ENCODE data around the gene COX6A2.

The COX6A2 gene

DNA sequence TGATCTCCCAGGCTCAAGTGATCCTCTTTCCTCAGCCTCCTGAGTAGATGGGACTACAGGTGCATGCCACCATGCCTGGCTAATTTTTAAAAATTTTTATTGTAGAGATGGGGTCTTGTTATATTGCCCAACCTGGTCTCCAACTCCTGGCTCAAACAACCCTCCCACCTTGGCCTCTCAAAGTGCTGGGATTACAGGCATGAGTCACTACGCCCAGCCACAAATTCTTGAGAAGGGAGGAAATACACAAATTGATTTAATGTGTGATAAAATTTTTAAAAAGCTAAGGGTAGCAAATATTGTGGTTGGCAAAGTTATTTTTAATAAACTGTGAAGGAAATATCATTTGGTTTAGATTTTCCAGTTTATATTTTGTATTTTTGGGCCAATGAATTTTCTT is 25.5 kb downstream of the COX6A2 start:
- no peaks in the 10 kb centered on the region for H3K36me3 ChIP-seq (ENCODE audit: insufficient read depth, low read length)
- H3K9me3 ChIP-seq (ENCODE audit: low read depth, low read length): no peaks in the 10 kb centered on the region
- TF ChIP-seq POLR2AphosphoS5 (IDR thresholded peaks at IDR 0.05; ENCODE audit: borderline replicate concordance, low read depth, low read length) (no peak), FOXP2 (optimal IDR thresholded peaks at IDR 0.05; ENCODE audit: control extremely low read depth, extremely low read length, insufficient read depth) (no peak), EZH2 (IDR thresholded peaks at IDR 0.05) (no peak)
- no peak overlapping the region for H3K9ac ChIP-seq (ENCODE audit: insufficient read length)
- H3K27ac ChIP-seq: no peak overlapping the region
- H3K4me3 ChIP-seq: no peak overlapping the region
- no peak for DNase-seq (ENCODE audit: low read depth, low spot score)

DNA sequence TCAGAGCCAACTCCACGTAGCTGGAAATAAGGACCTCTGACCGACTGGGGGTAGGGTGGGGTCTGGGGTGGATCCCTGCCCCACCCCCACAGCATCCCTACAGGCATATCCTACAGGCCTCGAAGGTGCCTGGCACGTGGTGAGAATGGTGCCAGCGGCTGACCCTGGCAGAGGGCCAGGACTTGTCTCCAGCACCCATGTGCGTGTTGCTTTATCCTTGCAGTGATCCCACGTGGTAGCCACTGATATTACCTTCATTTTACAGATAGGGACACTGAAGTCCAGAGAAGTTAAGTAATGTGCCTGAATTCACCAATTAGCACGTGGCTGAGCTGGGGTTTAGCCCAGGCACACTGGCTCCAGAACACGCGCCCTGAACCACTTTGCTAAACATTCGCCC is 26.7 kb downstream of the COX6A2 start:
- H3K27ac ChIP-seq: no peak overlapping the region
- no peaks in the 10 kb centered on the region for H3K9me3 ChIP-seq (ENCODE audit: low read depth, low read length)
- TF ChIP-seq FOXP2 (optimal IDR thresholded peaks at IDR 0.05; ENCODE audit: control extremely low read depth, extremely low read length, insufficient read depth) (no peak), POLR2AphosphoS5 (IDR thresholded peaks at IDR 0.05; ENCODE audit: borderline replicate concordance, low read depth, low read length) (no peak), EZH2 (IDR thresholded peaks at IDR 0.05) (no peak)
- no peak for DNase-seq (ENCODE audit: low read depth, low spot score)
- H3K36me3 ChIP-seq (ENCODE audit: insufficient read depth, low read length): no peaks in the 10 kb centered on the region
- no peak overlapping the region for H3K9ac ChIP-seq (ENCODE audit: insufficient read length)
- no peak overlapping the region for H3K4me3 ChIP-seq

DNA sequence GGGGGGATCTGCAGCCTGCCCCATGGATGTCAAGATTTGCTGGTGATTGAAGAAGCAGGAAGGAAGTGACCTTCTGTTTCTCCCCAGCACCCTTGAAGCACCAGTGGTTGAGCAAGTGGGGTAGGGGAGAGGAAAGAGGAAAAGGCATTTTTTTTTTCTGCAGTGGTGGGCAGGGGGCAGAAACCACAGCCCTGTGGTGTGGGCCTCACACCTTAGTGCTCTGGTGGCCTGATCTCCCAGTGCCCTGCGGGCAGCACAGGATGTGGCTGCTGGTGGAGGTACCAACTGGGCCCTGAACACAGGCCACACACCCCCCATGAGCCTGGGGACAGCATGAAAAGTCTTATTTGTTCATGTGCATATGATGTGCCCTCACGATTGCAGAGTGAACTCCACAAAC is 28.0 kb downstream of the COX6A2 start:
- Histone ChIP-seq H3K36me3 (ENCODE audit: insufficient read depth, low read length) (no peaks in the 10 kb centered on the region), H3K9me3 (ENCODE audit: low read depth, low read length) (no peaks in the 10 kb centered on the region), H3K4me3 (no peak overlapping the region), H3K9ac (ENCODE audit: insufficient read length) (no peak overlapping the region), H3K27ac (no peak overlapping the region)
- no peak for DNase-seq (ENCODE audit: low read depth, low spot score)
- TF ChIP-seq EZH2 (IDR thresholded peaks at IDR 0.05): no peak
- TF ChIP-seq FOXP2 (optimal IDR thresholded peaks at IDR 0.05; ENCODE audit: control extremely low read depth, extremely low read length, insufficient read depth): no peak
- TF ChIP-seq POLR2AphosphoS5 (IDR thresholded peaks at IDR 0.05; ENCODE audit: borderline replicate concordance, low read depth, low read length): no peak

DNA sequence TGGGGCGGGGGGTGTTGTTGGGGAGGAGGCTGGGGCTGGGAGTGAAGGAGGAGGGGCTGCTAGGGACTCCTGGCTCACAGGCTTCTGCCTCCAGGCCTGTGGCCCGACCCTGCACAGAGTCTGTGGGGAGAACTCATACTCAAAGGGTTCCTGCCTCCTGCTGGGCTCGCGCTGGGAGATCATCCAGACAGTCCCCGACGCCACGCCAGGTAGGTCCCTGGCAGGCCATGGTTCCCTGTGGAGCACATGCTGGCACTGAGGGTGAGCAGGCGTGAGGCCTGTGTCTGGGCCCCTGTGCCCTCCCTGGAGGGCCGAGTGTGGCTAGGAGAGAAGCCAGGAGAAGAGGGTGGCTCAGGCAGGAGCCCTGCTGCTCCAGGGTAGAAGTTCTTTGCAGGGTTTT is 30.5 kb downstream of the COX6A2 start:
- H3K27ac ChIP-seq: no peak overlapping the region
- H3K9me3 ChIP-seq (ENCODE audit: low read depth, low read length): no peaks in the 10 kb centered on the region
- H3K36me3 ChIP-seq (ENCODE audit: insufficient read depth, low read length): no peaks in the 10 kb centered on the region
- no peak overlapping the region for H3K4me3 ChIP-seq
- no peak for TF ChIP-seq POLR2AphosphoS5 (IDR thresholded peaks at IDR 0.05; ENCODE audit: borderline replicate concordance, low read depth, low read length)
- no peak for TF ChIP-seq EZH2 (IDR thresholded peaks at IDR 0.05)
- no peak for TF ChIP-seq FOXP2 (optimal IDR thresholded peaks at IDR 0.05; ENCODE audit: control extremely low read depth, extremely low read length, insufficient read depth)
- H3K9ac ChIP-seq (ENCODE audit: insufficient read length): no peak overlapping the region
- no peak for DNase-seq (ENCODE audit: low read depth, low spot score)

DNA sequence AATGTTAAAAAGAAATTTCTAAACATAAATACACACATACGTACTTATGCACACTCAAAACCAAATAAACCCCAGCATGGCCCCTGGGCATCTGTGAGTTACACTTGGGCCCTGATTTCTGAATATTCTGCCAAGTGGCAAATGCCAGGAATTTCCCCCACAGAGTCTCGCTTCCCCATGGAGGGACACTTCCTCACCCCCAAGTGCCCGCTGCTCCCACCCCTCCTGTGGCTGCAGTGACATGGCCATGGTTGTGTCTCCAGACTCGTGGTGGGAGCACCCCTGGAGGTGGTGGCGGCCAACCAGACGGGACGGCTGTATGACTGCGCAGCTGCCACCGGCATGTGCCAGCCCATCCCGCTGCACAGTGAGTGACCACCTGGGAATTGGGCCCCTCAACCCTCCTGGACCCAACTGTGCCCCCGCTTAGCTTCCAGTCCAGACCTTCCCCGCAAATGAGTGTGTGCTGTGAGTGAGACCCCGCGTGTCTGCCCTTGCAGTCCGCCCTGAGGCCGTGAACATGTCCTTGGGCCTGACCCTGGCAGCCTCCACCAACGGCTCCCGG is 31.0 kb downstream of the COX6A2 start:
- no peaks in the 10 kb centered on the region for H3K9me3 ChIP-seq (ENCODE audit: low read depth, low read length)
- H3K36me3 ChIP-seq (ENCODE audit: insufficient read depth, low read length): no peaks in the 10 kb centered on the region
- DNase-seq (ENCODE audit: low read depth, low spot score): no peak
- H3K27ac ChIP-seq: no peak overlapping the region
- H3K9ac ChIP-seq (ENCODE audit: insufficient read length): no peak overlapping the region
- TF ChIP-seq EZH2 (IDR thresholded peaks at IDR 0.05): no peak
- no peak for TF ChIP-seq POLR2AphosphoS5 (IDR thresholded peaks at IDR 0.05; ENCODE audit: borderline replicate concordance, low read depth, low read length)
- TF ChIP-seq FOXP2 (optimal IDR thresholded peaks at IDR 0.05; ENCODE audit: control extremely low read depth, extremely low read length, insufficient read depth): no peak
- H3K4me3 ChIP-seq: no peak overlapping the region

DNA sequence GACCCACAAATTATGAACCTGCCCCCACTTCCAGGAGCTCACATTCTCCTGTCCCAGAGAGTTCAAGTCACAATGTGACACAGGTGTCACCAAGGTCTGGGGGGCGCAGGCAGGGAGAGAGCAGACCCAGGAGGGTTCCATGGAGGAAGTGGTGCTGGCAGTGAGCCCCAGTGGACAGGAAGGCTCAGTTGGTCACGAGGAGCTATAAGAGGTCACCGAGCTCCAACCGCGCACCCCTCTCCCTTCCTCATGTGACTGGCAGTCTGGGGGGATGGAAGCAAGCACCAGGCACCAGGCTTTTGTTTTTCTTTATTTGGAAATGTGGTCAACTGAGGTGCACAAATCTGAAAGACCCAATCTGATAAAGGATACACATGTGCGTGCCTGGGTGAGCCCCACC is 32.5 kb downstream of the COX6A2 start:
- H3K9ac ChIP-seq (ENCODE audit: insufficient read length): no peak overlapping the region
- no peak for TF ChIP-seq POLR2AphosphoS5 (IDR thresholded peaks at IDR 0.05; ENCODE audit: borderline replicate concordance, low read depth, low read length)
- TF ChIP-seq FOXP2 (optimal IDR thresholded peaks at IDR 0.05; ENCODE audit: control extremely low read depth, extremely low read length, insufficient read depth): no peak
- TF ChIP-seq EZH2 (IDR thresholded peaks at IDR 0.05): no peak
- no peak overlapping the region for H3K27ac ChIP-seq
- no peak overlapping the region for H3K4me3 ChIP-seq
- no peaks in the 10 kb centered on the region for H3K36me3 ChIP-seq (ENCODE audit: insufficient read depth, low read length)
- DNase-seq (ENCODE audit: low read depth, low spot score): no peak
- no peaks in the 10 kb centered on the region for H3K9me3 ChIP-seq (ENCODE audit: low read depth, low read length)

DNA sequence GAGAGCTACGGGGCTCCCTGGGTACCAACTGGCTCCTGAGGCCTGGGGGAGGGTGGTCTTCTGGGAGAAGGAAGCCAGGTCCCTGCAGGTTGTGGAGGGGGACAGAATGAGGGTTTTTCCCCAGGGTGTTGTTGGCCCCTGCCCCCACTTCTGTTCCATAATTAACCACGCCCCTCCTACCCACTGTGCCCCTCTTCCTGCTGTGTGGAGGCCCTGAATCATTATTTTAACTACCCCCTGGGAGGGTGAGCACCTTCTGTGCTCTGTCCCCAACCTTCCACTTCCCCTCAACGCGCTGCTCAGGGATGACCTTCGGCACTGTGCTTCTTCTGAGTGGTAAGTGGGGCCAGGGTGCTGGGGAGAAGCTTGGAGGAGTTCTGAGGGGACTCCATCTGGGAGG is 35.1 kb downstream of the COX6A2 start, which contains the start of gene ITGAD:
ITGAD (plus strand) TSS at position 280 of the 400 bp plus-strand sequence; CDS start at position 306, 26 bp downstream.
- Histone ChIP-seq H3K36me3 (ENCODE audit: insufficient read depth, low read length) (no peaks in the 10 kb centered on the region), H3K9ac (ENCODE audit: insufficient read length) (no peak within 1 kb of the TSS), H3K27ac (no peak within 1 kb of the TSS), H3K4me3 (no peak within 1 kb of the TSS), H3K9me3 (ENCODE audit: low read depth, low read length) (no peaks in the 10 kb centered on the region)
- no peak for DNase-seq (ENCODE audit: low read depth, low spot score)
- TF ChIP-seq FOXP2 (optimal IDR thresholded peaks at IDR 0.05; ENCODE audit: control extremely low read depth, extremely low read length, insufficient read depth): no peak
- no peak for TF ChIP-seq POLR2AphosphoS5 (IDR thresholded peaks at IDR 0.05; ENCODE audit: borderline replicate concordance, low read depth, low read length)
- TF ChIP-seq EZH2 (IDR thresholded peaks at IDR 0.05): no peak

DNA sequence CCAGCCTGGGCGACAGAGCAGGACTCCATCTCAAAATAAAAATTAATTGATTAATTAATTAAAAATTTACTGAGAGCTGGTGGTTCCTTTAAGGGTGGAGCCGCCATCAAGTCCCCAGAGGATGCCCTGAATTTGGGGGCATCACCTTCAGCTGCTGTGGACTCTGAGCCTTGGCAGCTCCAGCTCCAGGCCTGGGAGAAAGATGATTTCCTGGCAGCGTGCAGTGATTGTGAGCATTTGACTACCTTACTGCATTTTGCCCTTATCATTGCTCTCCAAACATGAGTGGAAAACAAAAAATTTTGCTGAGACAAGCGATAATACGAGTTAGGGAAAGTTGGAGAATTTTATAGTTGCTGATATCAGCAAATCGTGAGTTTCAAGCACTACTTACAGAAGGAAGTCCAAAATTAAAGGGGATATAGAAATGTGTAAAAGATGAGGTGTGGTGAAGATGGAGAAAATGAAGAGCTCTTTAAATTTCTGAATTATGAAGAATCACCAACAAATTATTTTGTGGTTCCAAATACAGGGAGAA is 37.6 kb downstream of the COX6A2 start:
- no peaks in the 10 kb centered on the region for H3K36me3 ChIP-seq (ENCODE audit: insufficient read depth, low read length)
- H3K4me3 ChIP-seq: peak overlapping the region; percentile 65
- no peaks in the 10 kb centered on the region for H3K9me3 ChIP-seq (ENCODE audit: low read depth, low read length)
- TF ChIP-seq FOXP2 (optimal IDR thresholded peaks at IDR 0.05; ENCODE audit: control extremely low read depth, extremely low read length, insufficient read depth): no peak
- no peak for TF ChIP-seq EZH2 (IDR thresholded peaks at IDR 0.05)
- TF ChIP-seq POLR2AphosphoS5 (IDR thresholded peaks at IDR 0.05; ENCODE audit: borderline replicate concordance, low read depth, low read length): no peak
- H3K27ac ChIP-seq: peak overlapping the region; percentile 86
- DNase-seq (ENCODE audit: low read depth, low spot score): peak; percentile 57
- peak overlapping the region; percentile 25 for H3K9ac ChIP-seq (ENCODE audit: insufficient read length)

DNA sequence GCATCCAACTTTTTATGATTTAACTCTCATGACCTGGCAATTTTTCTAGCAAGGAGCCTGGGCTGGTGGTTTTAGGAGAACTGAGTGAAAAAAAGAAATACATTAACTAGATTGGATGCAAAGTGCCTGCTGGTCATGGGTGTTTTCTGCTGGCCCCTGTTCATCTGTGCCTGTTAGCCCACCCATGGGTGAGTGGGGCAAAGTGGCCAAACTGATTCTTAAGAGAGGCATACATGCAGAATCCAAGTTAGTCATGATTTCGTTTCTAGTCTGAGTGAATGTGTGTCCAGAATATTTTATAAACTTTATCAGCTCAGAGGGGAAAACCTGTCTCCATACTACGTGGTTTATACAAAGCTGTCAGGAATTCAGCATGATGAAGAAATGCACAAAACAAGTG is 39.6 kb downstream of the COX6A2 start:
- H3K27ac ChIP-seq: no peak overlapping the region
- H3K4me3 ChIP-seq: no peak overlapping the region
- DNase-seq (ENCODE audit: low read depth, low spot score): no peak
- TF ChIP-seq POLR2AphosphoS5 (IDR thresholded peaks at IDR 0.05; ENCODE audit: borderline replicate concordance, low read depth, low read length) (no peak), FOXP2 (optimal IDR thresholded peaks at IDR 0.05; ENCODE audit: control extremely low read depth, extremely low read length, insufficient read depth) (no peak), EZH2 (IDR thresholded peaks at IDR 0.05) (no peak)
- H3K36me3 ChIP-seq (ENCODE audit: insufficient read depth, low read length): no peaks in the 10 kb centered on the region
- no peak overlapping the region for H3K9ac ChIP-seq (ENCODE audit: insufficient read length)
- H3K9me3 ChIP-seq (ENCODE audit: low read depth, low read length): no peaks in the 10 kb centered on the region
